HepG2 (cell line): ENCODE data around the gene FAM222B. TPM values are rescaled to one million over a fixed set of nuclear protein-coding genes. Genes with fewer than 3 reads are reported as not detected.
A peak's percentile ranks its signal among the peaks of the same experiment; 100 is the strongest.

Experiments
- AKAP8 ChIP-seq: sonication (generic); formaldehyde crosslinking; IDR thresholded peaks from 2 replicates; pipeline ENCODE4 v1.5.1; 2020; ENCODE audit warnings: mild to moderate bottlenecking, missing genetic modification reagents
- ARID4A ChIP-seq: sonication (generic); formaldehyde crosslinking; IDR thresholded peaks from 2 replicates; pipeline ENCODE4 v1.5.0; 2020; ENCODE audit warnings: mild to moderate bottlenecking, missing genetic modification reagents, borderline replicate concordance
- CEBPG ChIP-seq: IDR thresholded peaks from 2 replicates; pipeline ENCODE4 v1.6.1; 2016
- HBP1 ChIP-seq: IDR thresholded peaks from 2 replicates; pipeline ENCODE4 v1.6.1; 2016; ENCODE audit warnings: low read depth, control low read depth
- HOXA5 ChIP-seq: sonication (generic); formaldehyde crosslinking; IDR thresholded peaks from 2 replicates; pipeline ENCODE4 v1.4.0; 2020; ENCODE audit warnings: missing genetic modification reagents
- JARID2 ChIP-seq: sonication (generic); formaldehyde crosslinking; IDR thresholded peaks from 2 replicates; pipeline ENCODE4 v1.8.1; 2023; ENCODE audit warnings: missing genetic modification reagents, inconsistent platforms; ENCODE audit not compliant: insufficient replicate concordance
- MAFK ChIP-seq, 2 experiments: IDR thresholded peaks in 1 of 2; conservative IDR thresholded peaks in 1 of 2; 2 replicates each; pipeline ENCODE4 v1.6.1; 2011; ENCODE audit warnings: improper control_type of control experiment in 2 of 2, low read length in 2 of 2
- MED8 ChIP-seq: sonication (generic); formaldehyde crosslinking; IDR thresholded peaks from 2 replicates; pipeline ENCODE4 v1.8.1; 2023; ENCODE audit warnings: mild to moderate bottlenecking, missing genetic modification reagents; ENCODE audit not compliant: insufficient replicate concordance
- MZF1 ChIP-seq: sonication (generic); formaldehyde crosslinking; IDR thresholded peaks from 2 replicates; pipeline ENCODE4 v1.8.1; 2023; ENCODE audit warnings: mild to moderate bottlenecking, missing genetic modification reagents, borderline replicate concordance
- NFIC ChIP-seq: IDR thresholded peaks from 2 replicates; pipeline ENCODE4 v1.6.1; 2012; ENCODE audit warnings: mild to moderate bottlenecking, low read length, inconsistent platforms
- PAXIP1 ChIP-seq: sonication (generic); formaldehyde crosslinking; conservative IDR thresholded peaks from 2 replicates; pipeline ENCODE4 v1.4.0; 2020; ENCODE audit warnings: mild to moderate bottlenecking, missing genetic modification reagents, moderate library complexity
- RBFOX2 ChIP-seq: fragments of 200-400 bp; formaldehyde crosslinking; IDR thresholded peaks from 2 replicates; pipeline ENCODE4 v1.6.1; 2017; ENCODE audit warnings: low read depth, mild to moderate bottlenecking, low read length
- RBM39 ChIP-seq: fragments of 200-400 bp; formaldehyde crosslinking; IDR thresholded peaks from one replicate; pipeline ENCODE4 v1.6.1; 2018; ENCODE audit warnings: antibody characterized with exemption, mild to moderate bottlenecking, low read depth, low read length; ENCODE audit not compliant: poor library complexity, severe bottlenecking
- TARDBP ChIP-seq: sonication (generic); formaldehyde crosslinking; IDR thresholded peaks from 2 replicates; pipeline ENCODE4 v1.8.0; 2022; ENCODE audit warnings: mild to moderate bottlenecking, missing genetic modification reagents
- ZEB1 ChIP-seq: IDR thresholded peaks from 2 replicates; pipeline ENCODE4 v1.6.1; 2012; ENCODE audit warnings: mild to moderate bottlenecking, low read depth, inconsistent platforms; ENCODE audit not compliant: insufficient replicate concordance
- ZFP36 ChIP-seq: fragments of 150-350 bp; IDR thresholded peaks from 2 replicates; pipeline ENCODE4 v1.6.1; 2018; ENCODE audit warnings: borderline replicate concordance, low read length, low read depth; ENCODE audit not compliant: partially characterized antibody
- ZNF260 ChIP-seq: sonication (generic); formaldehyde crosslinking; IDR thresholded peaks from 2 replicates; pipeline ENCODE4 v1.4.0; 2020; ENCODE audit warnings: missing genetic modification reagents, low read depth, mild to moderate bottlenecking, borderline replicate concordance
- ZNF33B ChIP-seq: sonication (generic); formaldehyde crosslinking; IDR thresholded peaks from 2 replicates; pipeline ENCODE4 v1.5.1; 2020; ENCODE audit warnings: mild to moderate bottlenecking, missing genetic modification reagents
- ZNF546 ChIP-seq: sonication (generic); formaldehyde crosslinking; conservative IDR thresholded peaks from 2 replicates; pipeline ENCODE4 v1.8.1; 2023; ENCODE audit warnings: mild to moderate bottlenecking, missing genetic modification reagents
- ZNF83 ChIP-seq: sonication (generic); formaldehyde crosslinking; IDR thresholded peaks from 2 replicates; pipeline ENCODE4 v1.4.0; 2020; ENCODE audit warnings: missing genetic modification reagents, mild to moderate bottlenecking, borderline replicate concordance
- polyA plus RNA-seq, 8 experiments: library from polyadenylated mRNA; depleted of rRNA in 3 of 8; stranded (reverse) in 7 of 8; unstranded in 1 of 8; fragments of >200 nt; fragmentation: Illumina TruSeq in 4 of 8; extraction: Trizol in 4 of 8; gene quantifications; 2 replicates each; pipeline versions ENCODE4 v1.2.1 to v1.2.3, GENCODE V29; 2011 to 2016; ENCODE audit warnings: low read depth in 4 of 8, missing spikeins in 1 of 8, mixed read lengths in 1 of 8; ENCODE audit not compliant: insufficient read depth in 1 of 8
- total RNA-seq, 5 experiments: library from RNA; depleted of rRNA; stranded (reverse); fragments of >200 nt; fragmentation: Illumina TruSeq; extraction: Trizol; gene quantifications; 2 replicates each; pipeline ENCODE4 v1.2.3, GENCODE V29; 2016; ENCODE audit warnings: low read depth in 1 of 5

FAM222B gene
- total and polyA plus RNA-seq, 2 of the 13 experiments (the other 11 are each of a cell fraction or from before 2014, with no cell fraction given): 3.5 to 7.3 TPM

GRCh38 chr17:28720247-28720996 is 122.2 kb downstream of the FAM222B start (continued):
- TF ChIP-seq PAXIP1 (CRISPR knock-in tag) (no peak), ZNF546 (CRISPR knock-in tag) (no peak), ZFP36 (no peak), CEBPG (CRISPR knock-in tag) (no peak), NFIC (peak; percentile 18; the same call in 1 of the 2 replicates), RBM39 (peak; percentile 5), AKAP8 (CRISPR knock-in tag) (0 out of 2 replicates have a peak, but pooled peaks have one; percentile 0), ARID4A (0 out of 2 replicates have a peak, but pooled peaks have one; percentile 7), MAFK (conservative IDR thresholded peaks at IDR 0.05 in 1 of 2, IDR thresholded peaks at IDR 0.05 in 1 of 2; ENCODE audit: low read length in 2 of 2) (no peak), MED8 (CRISPR knock-in tag) (no peak), ZNF33B (CRISPR knock-in tag) (no peak), ZNF83 (CRISPR knock-in tag) (no peak), ZEB1 (no peak), HOXA5 (CRISPR knock-in tag) (0 out of 2 replicates have a peak, but pooled peaks have one; percentile 2), JARID2 (CRISPR knock-in tag) (no peak), RBFOX2 (peak; percentile 7; the same call in 1 of the 2 replicates), HBP1 (no peak), TARDBP (no peak), ZNF260 (CRISPR knock-in tag) (no peak), MZF1 (CRISPR knock-in tag) (no peak)
